ENCODE measurements around the gene MAPKAPK2. TPM values are rescaled to one million over a fixed set of nuclear protein-coding genes. Genes with fewer than 3 reads are reported as not detected.
A peak's percentile ranks its signal among the peaks of the same experiment; 100 is the strongest.
"Not testable (repeated sequence)": the region's sequence is repeated elsewhere in the genome, so short reads cannot be mapped to it uniquely, and the experiment has no call there.

The MAPKAPK2 gene
- 26.6 TPM for total RNA-seq

GRCh38 chr1:206684478-206685333, at the start of gene MAPKAPK2:
MAPKAPK2 (plus strand) TSS chr1:206684905; CDS start chr1:206685230, 325 bp downstream.
- Histone ChIP-seq H3K36me3 (ENCODE audit: control insufficient read depth in 3 of 3, insufficient read depth in 3 of 3, low read length in 3 of 3) (no peaks in the 10 kb centered on the region), H3K27ac (ENCODE audit: low read depth, low read length) (peak within 1 kb of the TSS; percentile 98), H3K4me3 (ENCODE audit: low read length in 3 of 3) (peak within 1 kb of the TSS; percentile 81 to 92 (median 84)), H3K9me3 (ENCODE audit: control insufficient read depth in 3 of 3, low read length in 3 of 3) (no peaks in the 10 kb centered on the region), H3K9ac (ENCODE audit: low read depth in 1 of 3, low read length in 3 of 3) (peak within 1 kb of the TSS; percentile 92 to 98 (median 93)), H3K4me1 (ENCODE audit: control insufficient read depth in 3 of 3, insufficient read depth in 3 of 3, low read length in 3 of 3) (peaks cover 26 to 41% (median 35%) of the 10 kb centered on the region in 3 donors), H3K27me3 (ENCODE audit: control insufficient read depth in 3 of 3, insufficient read depth in 3 of 3, low read length in 3 of 3) (no peaks in the 10 kb centered on the region)

- Histone ChIP-seq H3K27ac (ENCODE audit: low read depth, low read length) (peak within 1 kb of the TSS; percentile 65), H3K4me1 (ENCODE audit: control insufficient read depth in 3 of 3, insufficient read depth in 3 of 3, low read length in 3 of 3) (peaks cover 9 to 13% (median 9%) of the 10 kb centered on the region in 3 donors), H3K9me3 (ENCODE audit: control insufficient read depth in 3 of 3, low read length in 3 of 3) (no peaks in the 10 kb centered on the region)
Measured at GRCh38 chr1:206635080-206635977, 49.4 kb upstream of the MAPKAPK2 start, which contains the start of gene DYRK3. DYRK3 (plus strand) TSS chr1:206635536; CDS start chr1:206635704, 168 bp downstream.

GRCh38 chr1:206635978-206636345, 48.7 kb upstream of the MAPKAPK2 start:
- Histone ChIP-seq H3K4me1 (ENCODE audit: control insufficient read depth in 3 of 3, insufficient read depth in 3 of 3, low read length in 3 of 3) (peaks cover 9 to 13% (median 9%) of the 10 kb centered on the region in 3 donors), H3K9ac (ENCODE audit: low read depth in 1 of 3, low read length in 3 of 3) (peak overlapping the region; percentile 65 to 85 (median 71)), H3K27me3 (ENCODE audit: control insufficient read depth in 3 of 3, insufficient read depth in 3 of 3, low read length in 3 of 3) (no peaks in the 10 kb centered on the region), H3K9me3 (ENCODE audit: control insufficient read depth in 3 of 3, low read length in 3 of 3) (no peaks in the 10 kb centered on the region), H3K27ac (ENCODE audit: low read depth, low read length) (peak overlapping the region; percentile 65), H3K36me3 (ENCODE audit: control insufficient read depth in 3 of 3, insufficient read depth in 3 of 3, low read length in 3 of 3) (no peaks in the 10 kb centered on the region), H3K4me3 (ENCODE audit: low read length in 3 of 3) (peak overlapping the region; percentile 75 to 85 (median 79))

More at GRCh38 chr1:206635080-206635977, 49.4 kb upstream of the MAPKAPK2 start, which contains the start of gene DYRK3:
- Histone ChIP-seq H3K36me3 (ENCODE audit: control insufficient read depth in 3 of 3, insufficient read depth in 3 of 3, low read length in 3 of 3) (no peaks in the 10 kb centered on the region), H3K27me3 (ENCODE audit: control insufficient read depth in 3 of 3, insufficient read depth in 3 of 3, low read length in 3 of 3) (no peaks in the 10 kb centered on the region), H3K4me3 (ENCODE audit: low read length in 3 of 3) (peak within 1 kb of the TSS; percentile 75 to 85 (median 79)), H3K9ac (ENCODE audit: low read depth in 1 of 3, low read length in 3 of 3) (peak within 1 kb of the TSS; percentile 71 to 85 (median 75))

- H3K4me3 ChIP-seq (ENCODE audit: low read length in 3 of 3) = no peak overlapping the region
Measured at GRCh38 chr1:206636671-206637070, 48.0 kb upstream of the MAPKAPK2 start.

GRCh38 chr1:206637605-206638004, 47.1 kb upstream of the MAPKAPK2 start:
- H3K9ac ChIP-seq (ENCODE audit: low read depth in 1 of 3, low read length in 3 of 3) = no peak overlapping the region
- H3K27ac ChIP-seq (ENCODE audit: low read depth, low read length) = no peak overlapping the region
- peaks cover 9 to 13% (median 9%) of the 10 kb centered on the region in 3 donors for H3K4me1 ChIP-seq (ENCODE audit: control insufficient read depth in 3 of 3, insufficient read depth in 3 of 3, low read length in 3 of 3)
- H3K36me3 ChIP-seq (ENCODE audit: control insufficient read depth in 3 of 3, insufficient read depth in 3 of 3, low read length in 3 of 3) = no peaks in the 10 kb centered on the region
- no peaks in the 10 kb centered on the region for H3K27me3 ChIP-seq (ENCODE audit: control insufficient read depth in 3 of 3, insufficient read depth in 3 of 3, low read length in 3 of 3)
- H3K9me3 ChIP-seq (ENCODE audit: control insufficient read depth in 3 of 3, low read length in 3 of 3) = no peaks in the 10 kb centered on the region
- H3K4me3 ChIP-seq (ENCODE audit: low read length in 3 of 3) = no peak overlapping the region

More at GRCh38 chr1:206636671-206637070, 48.0 kb upstream of the MAPKAPK2 start:
- Histone ChIP-seq H3K27me3 (ENCODE audit: control insufficient read depth in 3 of 3, insufficient read depth in 3 of 3, low read length in 3 of 3) (no peaks in the 10 kb centered on the region), H3K4me1 (ENCODE audit: control insufficient read depth in 3 of 3, insufficient read depth in 3 of 3, low read length in 3 of 3) (peaks cover 9 to 13% (median 9%) of the 10 kb centered on the region in 3 donors), H3K9me3 (ENCODE audit: control insufficient read depth in 3 of 3, low read length in 3 of 3) (no peaks in the 10 kb centered on the region), H3K9ac (ENCODE audit: low read depth in 1 of 3, low read length in 3 of 3) (no peak overlapping the region), H3K36me3 (ENCODE audit: control insufficient read depth in 3 of 3, insufficient read depth in 3 of 3, low read length in 3 of 3) (no peaks in the 10 kb centered on the region), H3K27ac (ENCODE audit: low read depth, low read length) (no peak overlapping the region)

- not testable (repeated sequence) for H3K36me3 ChIP-seq (ENCODE audit: control insufficient read depth in 3 of 3, insufficient read depth in 3 of 3, low read length in 3 of 3); H3K27ac ChIP-seq (ENCODE audit: low read depth, low read length); H3K9ac ChIP-seq (ENCODE audit: low read depth in 1 of 3, low read length in 3 of 3); H3K4me3 ChIP-seq (ENCODE audit: low read length in 3 of 3); H3K27me3 ChIP-seq (ENCODE audit: control insufficient read depth in 3 of 3, insufficient read depth in 3 of 3, low read length in 3 of 3); H3K4me1 ChIP-seq (ENCODE audit: control insufficient read depth in 3 of 3, insufficient read depth in 3 of 3, low read length in 3 of 3); H3K9me3 ChIP-seq (ENCODE audit: control insufficient read depth in 3 of 3, low read length in 3 of 3)
Measured at GRCh38 chr1:206642074-206642473, 42.6 kb upstream of the MAPKAPK2 start.

GRCh38 chr1:206643118-206643698, 41.5 kb upstream of the MAPKAPK2 start:
- Histone ChIP-seq H3K4me3 (ENCODE audit: low read length in 3 of 3) (no peak overlapping the region), H3K9ac (ENCODE audit: low read depth in 1 of 3, low read length in 3 of 3) (no peak overlapping the region), H3K4me1 (ENCODE audit: control insufficient read depth in 3 of 3, insufficient read depth in 3 of 3, low read length in 3 of 3) (no peaks in the 10 kb centered on the region), H3K27ac (ENCODE audit: low read depth, low read length) (no peak overlapping the region), H3K9me3 (ENCODE audit: control insufficient read depth in 3 of 3, low read length in 3 of 3) (no peaks in the 10 kb centered on the region), H3K36me3 (ENCODE audit: control insufficient read depth in 3 of 3, insufficient read depth in 3 of 3, low read length in 3 of 3) (peaks cover 0 to 8% (median 3%) of the 10 kb centered on the region in 3 donors), H3K27me3 (ENCODE audit: control insufficient read depth in 3 of 3, insufficient read depth in 3 of 3, low read length in 3 of 3) (no peaks in the 10 kb centered on the region)

- H3K27ac ChIP-seq (ENCODE audit: low read depth, low read length) = no peak overlapping the region
- H3K9ac ChIP-seq (ENCODE audit: low read depth in 1 of 3, low read length in 3 of 3) = no peak overlapping the region
- H3K4me3 ChIP-seq (ENCODE audit: low read length in 3 of 3) = no peak overlapping the region
- no peaks in the 10 kb centered on the region for H3K9me3 ChIP-seq (ENCODE audit: control insufficient read depth in 3 of 3, low read length in 3 of 3)
- H3K27me3 ChIP-seq (ENCODE audit: control insufficient read depth in 3 of 3, insufficient read depth in 3 of 3, low read length in 3 of 3) = no peaks in the 10 kb centered on the region
- H3K36me3 ChIP-seq (ENCODE audit: control insufficient read depth in 3 of 3, insufficient read depth in 3 of 3, low read length in 3 of 3) = peaks cover 0 to 8% (median 3%) of the 10 kb centered on the region in 3 donors
- H3K4me1 ChIP-seq (ENCODE audit: control insufficient read depth in 3 of 3, insufficient read depth in 3 of 3, low read length in 3 of 3) = no peaks in the 10 kb centered on the region
Measured at GRCh38 chr1:206646504-206646903, 38.2 kb upstream of the MAPKAPK2 start.

- peaks cover 0 to 8% (median 3%) of the 10 kb centered on the region in 3 donors for H3K36me3 ChIP-seq (ENCODE audit: control insufficient read depth in 3 of 3, insufficient read depth in 3 of 3, low read length in 3 of 3)
Measured at GRCh38 chr1:206647224-206647623, 37.5 kb upstream of the MAPKAPK2 start.

More at GRCh38 chr1:206647224-206647623, 37.5 kb upstream of the MAPKAPK2 start:
- no peaks in the 10 kb centered on the region for H3K27me3 ChIP-seq (ENCODE audit: control insufficient read depth in 3 of 3, insufficient read depth in 3 of 3, low read length in 3 of 3)
- H3K9me3 ChIP-seq (ENCODE audit: control insufficient read depth in 3 of 3, low read length in 3 of 3) = no peaks in the 10 kb centered on the region
- H3K27ac ChIP-seq (ENCODE audit: low read depth, low read length) = no peak overlapping the region
- H3K4me1 ChIP-seq (ENCODE audit: control insufficient read depth in 3 of 3, insufficient read depth in 3 of 3, low read length in 3 of 3) = no peaks in the 10 kb centered on the region
- H3K9ac ChIP-seq (ENCODE audit: low read depth in 1 of 3, low read length in 3 of 3) = no peak overlapping the region
- no peak overlapping the region for H3K4me3 ChIP-seq (ENCODE audit: low read length in 3 of 3)
